ENCODE measurements around the gene FBXL15. TPM values are rescaled to one million over a fixed set of nuclear protein-coding genes. Genes with fewer than 3 reads are reported as not detected.

FBXL15 gene
- total and polyA plus RNA-seq, 2 donors (not counting 3 experiments of a cell fraction or from before 2014, with no cell fraction given) = 9.9 to 15.3 TPM

GRCh38 chr10:102384053-102384452 lies 36.6 kb upstream of the FBXL15 start:
- dilution Hi-C loops (cut with MboI; ENCODE audit: extremely low pct_ligation_motif_present, low sequenced_read_pairs) (no loop called here), intact Hi-C loops (cut with micrococcal nuclease) (no loop called here)
- Histone ChIP-seq H3K4me1 (ENCODE audit: control insufficient read depth, extremely low read depth, insufficient read depth, low read length) (no peaks in the 10 kb centered on the region), H3K9ac (replicated peaks; ENCODE audit: extremely low read depth, insufficient read depth, low read length) (no peak overlapping the region), H3K4me3 (replicated peaks in 1 of 3; ENCODE audit: insufficient read depth in 1 of 3, low read depth in 1 of 3, low read length in 3 of 3) (no peak overlapping the region), H3K27me3 (ENCODE audit: control insufficient read depth in 2 of 2, insufficient read depth in 2 of 2, low read length in 2 of 2) (no peaks in the 10 kb centered on the region), H3K9me1 (replicated peaks; ENCODE audit: control insufficient read depth, extremely low read depth, insufficient read depth, low read length) (no peaks in the 10 kb centered on the region), H3K36me3 (ENCODE audit: control insufficient read depth in 2 of 2, extremely low read depth in 1 of 2, insufficient read depth in 2 of 2, low read length in 2 of 2) (peaks cover 3 to 26% of the 10 kb centered on the region in 2 experiments), H3K27ac (ENCODE audit: insufficient read depth, low read depth, low read length) (no peak overlapping the region), H4K20me1 (replicated peaks; ENCODE audit: control insufficient read depth, extremely low read depth, insufficient read depth, low read length) (no peaks in the 10 kb centered on the region), H2AFZ (ENCODE audit: low read depth, low read length) (no peak overlapping the region), H3K9me3 (replicated peaks; ENCODE audit: control insufficient read depth, insufficient read depth, low read length) (no peaks in the 10 kb centered on the region), H3K79me2 (ENCODE audit: control insufficient read depth, insufficient read depth, low read length) (no peaks in the 10 kb centered on the region), H3K4me2 (ENCODE audit: insufficient read depth, low read length) (no peak overlapping the region)
- DNase-seq (ENCODE audit: low read depth, low spot score) (no peak), FAIRE-seq (no peak)
- CTCF ChIA-PET = interaction anchor here (0.7 to 5.0 kb wide), 12 partner anchors 10 to 214 kb away, joined by 3 to 30 read pairs (median 6); partner anchors contain the start of genes FBXL15 and NFKB2
- BruUV-seq (replicated peaks) = no TSS peak
- POLR2A ChIA-PET = no interaction called here
- no peak for TF ChIP-seq EZH2 (IDR thresholded peaks at IDR 0.05; ENCODE audit: borderline replicate concordance, low read depth, low read length, severe bottlenecking)
- TF ChIP-seq CTCF (IDR thresholded peaks at IDR 0.05; ENCODE audit: extremely low read depth in 1 of 2, insufficient read depth in 1 of 2, low read depth in 1 of 2, low read length in 2 of 2) = peak in 1 of 2 donors; percentile 7
- no peak for TF ChIP-seq MAX (IDR thresholded peaks at IDR 0.05; ENCODE audit: insufficient read depth, insufficient read length)
